ENCODE measurements around the gene SMIM14.

The SMIM14 gene

DNA sequence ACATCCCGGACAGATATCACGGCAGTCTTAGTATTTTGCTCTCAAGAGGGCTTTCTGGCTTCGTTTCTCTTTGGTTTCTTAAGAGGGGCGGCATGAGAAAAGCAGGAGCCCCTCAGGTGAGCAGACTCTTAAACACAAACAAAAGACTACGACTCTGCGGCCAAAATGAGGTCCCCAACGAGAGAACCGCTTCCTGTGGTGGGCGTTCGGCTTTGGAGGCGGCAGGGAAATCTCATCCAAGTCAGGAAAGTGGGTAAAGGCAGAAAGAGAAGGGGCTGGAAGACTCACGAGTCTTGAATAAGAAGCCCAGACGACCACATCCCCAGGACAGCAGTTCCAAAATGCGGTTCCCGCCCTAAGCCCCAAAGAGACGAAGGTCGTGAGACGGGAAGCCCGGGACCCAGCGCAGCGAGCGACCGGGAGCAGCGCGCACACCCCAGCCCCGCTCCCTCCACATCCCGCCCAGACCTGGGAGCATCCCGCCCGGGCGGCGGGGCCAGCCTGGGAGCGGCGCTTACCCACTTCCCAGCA is 111.8 kb downstream of the SMIM14 start:
- no peak for TF ChIP-seq CTCF (IDR thresholded peaks at IDR 0.05; ENCODE audit: control insufficient read depth, extremely low read depth, insufficient read depth)
- H3K4me3 ChIP-seq (ENCODE audit: low read depth, low read length), result peak overlapping the region; percentile 86
- no peak for DNase-seq (ENCODE audit: low read depth)

- no peak for TF ChIP-seq CTCF (IDR thresholded peaks at IDR 0.05; ENCODE audit: control insufficient read depth, extremely low read depth, insufficient read depth)
- H3K4me3 ChIP-seq (ENCODE audit: low read depth, low read length), result peak overlapping the region; percentile 86
- no peak for DNase-seq (ENCODE audit: low read depth)
Observed at GRCh38 chr4:39525822-39526690, 112.6 kb downstream of the SMIM14 start.

DNA sequence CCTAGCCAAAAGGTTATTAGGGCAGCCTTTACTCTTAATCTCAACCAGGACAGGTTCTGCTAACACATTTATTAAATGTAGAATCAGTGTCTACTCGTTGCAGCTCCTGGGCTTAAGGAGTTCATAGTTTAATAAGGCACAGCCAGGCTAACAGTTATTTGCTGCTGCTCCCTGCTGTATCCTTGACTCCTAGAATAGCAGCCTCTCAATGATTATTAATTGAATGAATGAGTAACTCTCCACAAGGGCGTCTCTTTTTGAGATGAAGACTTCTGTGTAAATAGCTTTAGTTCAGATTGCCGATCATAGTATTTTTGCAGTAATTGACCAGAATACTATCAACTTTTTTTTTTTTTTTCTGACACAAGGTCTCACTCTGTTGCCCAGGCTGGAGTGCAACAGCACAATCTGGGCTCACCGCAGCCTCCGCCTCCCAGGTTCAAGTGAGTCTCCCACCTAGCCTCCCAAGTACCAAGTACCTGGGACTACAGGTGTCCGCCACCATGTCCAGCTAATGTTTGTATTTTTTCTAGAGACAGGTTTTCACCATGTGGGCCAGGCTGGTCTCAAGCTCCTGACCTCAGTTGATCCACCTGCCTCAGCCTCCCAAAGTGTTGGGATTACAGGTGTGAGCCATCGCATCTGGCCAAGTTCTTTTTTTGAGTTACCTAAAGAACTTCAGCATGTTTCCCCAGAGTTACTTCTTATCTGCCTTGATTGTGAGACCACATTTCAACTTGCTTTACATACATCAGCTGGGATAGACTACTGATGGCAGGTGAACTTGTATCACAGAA is 114.3 kb downstream of the SMIM14 start:
- no peak overlapping the region for H3K4me3 ChIP-seq (ENCODE audit: low read depth, low read length)
- DNase-seq (ENCODE audit: low read depth), result no peak
- TF ChIP-seq CTCF (IDR thresholded peaks at IDR 0.05; ENCODE audit: control insufficient read depth, extremely low read depth, insufficient read depth), result no peak

GRCh38 chr4:39522068-39522467 is 116.6 kb downstream of the SMIM14 start:
- TF ChIP-seq CTCF (IDR thresholded peaks at IDR 0.05; ENCODE audit: control insufficient read depth, extremely low read depth, insufficient read depth), result no peak
- DNase-seq (ENCODE audit: low read depth), result no peak
- H3K4me3 ChIP-seq (ENCODE audit: low read depth, low read length), result no peak overlapping the region

DNA sequence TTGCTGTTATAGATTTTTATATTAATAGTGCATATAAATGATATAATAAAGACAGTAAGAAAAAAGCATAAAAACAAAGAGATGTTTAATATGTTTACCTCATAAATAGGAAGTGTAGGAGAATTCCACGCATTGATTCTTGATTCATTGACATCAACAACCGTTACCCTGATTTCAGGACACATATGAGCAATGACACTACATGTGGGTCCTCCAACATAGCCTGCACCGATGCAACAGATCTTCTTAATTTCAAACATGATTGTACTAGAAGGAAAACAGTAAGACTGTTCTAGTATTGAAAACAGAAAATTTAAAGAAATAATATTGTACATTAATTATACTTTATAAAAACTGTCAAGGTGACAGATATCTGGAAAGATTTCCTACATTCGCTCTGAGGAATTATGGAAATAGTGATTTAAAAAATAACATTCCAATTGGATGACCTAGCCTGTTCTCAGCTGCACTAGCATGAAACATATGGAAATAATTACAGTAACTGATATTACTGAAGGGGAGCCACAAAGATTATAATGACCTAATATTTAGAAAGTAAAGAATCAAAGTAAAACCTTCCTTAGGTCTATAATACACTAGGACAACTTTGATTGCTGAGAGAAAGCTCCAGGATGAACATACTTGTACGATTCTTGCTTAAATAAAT is 117.3 kb downstream of the SMIM14 start:
- no peak for TF ChIP-seq CTCF (IDR thresholded peaks at IDR 0.05; ENCODE audit: control insufficient read depth, extremely low read depth, insufficient read depth)
- H3K4me3 ChIP-seq (ENCODE audit: low read depth, low read length), result no peak overlapping the region
- no peak for DNase-seq (ENCODE audit: low read depth)

- no peak overlapping the region for H3K4me3 ChIP-seq (ENCODE audit: low read depth, low read length)
- no peak for TF ChIP-seq CTCF (IDR thresholded peaks at IDR 0.05; ENCODE audit: control insufficient read depth, extremely low read depth, insufficient read depth)
- no peak for DNase-seq (ENCODE audit: low read depth)
Observed at GRCh38 chr4:39518484-39518883, 120.2 kb downstream of the SMIM14 start.

Measured in LNCaP clone FGC (cell line).